A549 (cell line): ENCODE measurements around the gene TGFBR3L. TPM values are rescaled to one million over a fixed set of nuclear protein-coding genes. Genes with fewer than 3 reads are reported as not detected.
"Not testable (repeated sequence)": the region's sequence is repeated elsewhere in the genome, so short reads cannot be mapped to it uniquely, and the experiment has no call there.

Source experiments
- ATAC-seq, 2 experiments: fragments of 200-7000 bp in 1 of 2; fragments of >200 bp in 1 of 2; cut with Nextera tagmentation in 1 of 2; cut with Tn5 transposase in 1 of 2; 3 replicates each; pipeline versions ENCODE4 v1.8.0 to v1.9.1; 2018 to 2020; ENCODE audit warnings: mild to moderate bottlenecking in 1 of 2, moderate library complexity in 1 of 2
- CTCF ChIA-PET: fragments of 300-600 bp; sonication (Branson Sonifier 250); formaldehyde crosslinking; extraction: SDS; loops from one replicate; lab custom pipeline; 2021; ENCODE audit warnings: antibody characterized with exemption, inconsistent platforms; lab: Yijun Ruan, JAX
- POLR2A ChIA-PET: fragments of 350-600 bp; formaldehyde crosslinking; extraction: SDS; loops from one replicate; lab custom pipeline; 2021; ENCODE audit warnings: antibody characterized with exemption, inconsistent platforms; lab: Yijun Ruan, JAX
- DNase-seq, 2 experiments: peaks; one replicate each; pipeline versions ENCODE4 v3.0.0 to v3.0.0-alpha.2; 2011 to 2016; ENCODE audit warnings: low read depth in 1 of 2, low spot score in 1 of 2
- FAIRE-seq: peaks from 2 replicates; lab custom pipeline; 2011; peaks lifted over from hg19 to GRCh38; lab: Jason Lieb, UNC
- H3K27ac ChIP-seq, 2 experiments: fragments of >200 bp; sonication (Bioruptor Twin); formaldehyde crosslinking; 3 replicates each; pipeline ENCODE4 v1.5.1; 2016 to 2017
- H3K4me1 ChIP-seq: fragments of >200 bp; sonication (Bioruptor Twin); formaldehyde crosslinking; 3 replicates; pipeline ENCODE4 v1.6.1; 2016
- H3K4me2 ChIP-seq: fragments of >200 bp; sonication (Bioruptor Twin); formaldehyde crosslinking; 3 replicates; pipeline ENCODE4 v1.6.1; 2016
- H3K4me3 ChIP-seq: fragments of >200 bp; sonication (Bioruptor Twin); formaldehyde crosslinking; 3 replicates; pipeline ENCODE4 v1.5.1; 2016
- H3K9me3 ChIP-seq: fragments of >200 bp; sonication (Bioruptor Twin); formaldehyde crosslinking; 3 replicates; pipeline ENCODE4 v1.6.1; 2016
- CBX2 ChIP-seq: fragments of 200-600 bp; sonication (generic); IDR thresholded peaks from 2 replicates; pipeline ENCODE4 v1.6.1; 2016; ENCODE audit warnings: low read depth, mild to moderate bottlenecking, borderline replicate concordance
- CBX8 ChIP-seq: fragments of 200-600 bp; sonication (generic); IDR thresholded peaks from 2 replicates; pipeline ENCODE4 v1.6.1; 2016
- CEBPB ChIP-seq, 2 experiments: fragments of >200 bp in 1 of 2; sonication (Bioruptor Twin) in 1 of 2; formaldehyde crosslinking in 1 of 2; IDR thresholded peaks; 2 replicates each; pipeline ENCODE4 v1.6.1; 2012 to 2016
- CHD4 ChIP-seq: fragments of 200-600 bp; sonication (generic); IDR thresholded peaks from 2 replicates; pipeline ENCODE4 v1.6.1; 2016; ENCODE audit warnings: antibody characterized with exemption, mild to moderate bottlenecking, borderline replicate concordance
- EHF ChIP-seq: fragments of 250-450 bp; sonication (Bioruptor Pico); IDR thresholded peaks from 2 replicates; pipeline ENCODE4 v1.5.0; 2020; ENCODE audit warnings: mild to moderate bottlenecking
- HOXB13 ChIP-seq: fragments of 250-450 bp; sonication (Bioruptor Pico); IDR thresholded peaks from 2 replicates; pipeline ENCODE4 v1.5.0; 2020; ENCODE audit warnings: low read depth, mild to moderate bottlenecking, moderate library complexity
- HOXB5 ChIP-seq: fragments of 250-450 bp; sonication (Bioruptor Pico); IDR thresholded peaks from 2 replicates; pipeline ENCODE4 v1.5.0; 2020; ENCODE audit warnings: mild to moderate bottlenecking, moderate library complexity
- JUNB ChIP-seq: fragments of >200 bp; sonication (Bioruptor Twin); formaldehyde crosslinking; IDR thresholded peaks from 2 replicates; pipeline ENCODE4 v1.6.1; 2016
- MAFK ChIP-seq: fragments of 450-650 bp; IDR thresholded peaks from 2 replicates; pipeline ENCODE4 v1.6.1; 2014; ENCODE audit not compliant: partially characterized antibody
- SMC3 ChIP-seq: fragments of >200 bp; sonication (Bioruptor Twin); formaldehyde crosslinking; IDR thresholded peaks from 3 replicates; pipeline ENCODE4 v1.6.1; 2018; ENCODE audit warnings: inconsistent platforms
- WGBS: methylation state at CpG from one replicate; pipeline ENCODE4 v1.1.6; 2017; ENCODE audit errors: missing lambda C conversion rate; 5-methylcytosine and 5-hydroxymethylcytosine counted together
- polyA plus RNA-seq, 4 experiments: library from polyadenylated mRNA; depleted of rRNA in 3 of 4; stranded (reverse); fragments of >200 nt; fragmentation: RNase III in 1 of 4; extraction: RNeasy Plus Mini Kit Qiagen cat#74134 plus additional on column Dnase treatment in 1 of 4; gene quantifications; 2 replicates in 3 of 4; 3 replicates in 1 of 4; pipeline ENCODE4 v1.2.3, GENCODE V29; 2011 to 2017
- TF ChIP-seq, protein P1 (sequence below): fragments of 200-600 bp; sonication (generic); IDR thresholded peaks from 2 replicates; pipeline ENCODE4 v1.6.1; 2016; ENCODE audit warnings: antibody characterized with exemption, mild to moderate bottlenecking, moderate library complexity
- TF ChIP-seq, protein P2 (sequence below): IDR thresholded peaks from 2 replicates; pipeline ENCODE4 v1.6.1; 2012

Gene TGFBR3L
- polyA plus RNA-seq, 2 of the 4 experiments (the other 2 are of a cell fraction): 0.21 to 1.2 TPM

DNA sequence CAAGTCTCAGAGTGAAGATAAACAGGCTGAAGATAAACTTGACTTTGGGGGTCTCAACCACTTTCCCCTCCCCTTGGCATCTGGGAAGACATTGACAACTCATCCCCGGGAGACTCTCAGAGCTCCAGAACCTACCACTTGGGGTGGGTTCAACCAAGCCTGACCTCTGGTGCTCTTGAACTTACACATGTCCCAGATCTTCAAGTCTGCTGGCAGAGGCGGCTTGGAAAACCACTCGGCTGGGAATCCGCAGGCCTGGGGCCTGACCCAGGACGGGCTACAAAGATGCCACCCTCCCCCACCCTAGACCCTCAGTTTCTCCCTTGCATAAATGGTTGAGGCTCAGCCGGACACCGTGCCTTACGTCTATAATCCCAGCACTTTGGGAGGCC lies 25.8 kb upstream of the TGFBR3L start (continued):
- TF ChIP-seq, protein P1, sequence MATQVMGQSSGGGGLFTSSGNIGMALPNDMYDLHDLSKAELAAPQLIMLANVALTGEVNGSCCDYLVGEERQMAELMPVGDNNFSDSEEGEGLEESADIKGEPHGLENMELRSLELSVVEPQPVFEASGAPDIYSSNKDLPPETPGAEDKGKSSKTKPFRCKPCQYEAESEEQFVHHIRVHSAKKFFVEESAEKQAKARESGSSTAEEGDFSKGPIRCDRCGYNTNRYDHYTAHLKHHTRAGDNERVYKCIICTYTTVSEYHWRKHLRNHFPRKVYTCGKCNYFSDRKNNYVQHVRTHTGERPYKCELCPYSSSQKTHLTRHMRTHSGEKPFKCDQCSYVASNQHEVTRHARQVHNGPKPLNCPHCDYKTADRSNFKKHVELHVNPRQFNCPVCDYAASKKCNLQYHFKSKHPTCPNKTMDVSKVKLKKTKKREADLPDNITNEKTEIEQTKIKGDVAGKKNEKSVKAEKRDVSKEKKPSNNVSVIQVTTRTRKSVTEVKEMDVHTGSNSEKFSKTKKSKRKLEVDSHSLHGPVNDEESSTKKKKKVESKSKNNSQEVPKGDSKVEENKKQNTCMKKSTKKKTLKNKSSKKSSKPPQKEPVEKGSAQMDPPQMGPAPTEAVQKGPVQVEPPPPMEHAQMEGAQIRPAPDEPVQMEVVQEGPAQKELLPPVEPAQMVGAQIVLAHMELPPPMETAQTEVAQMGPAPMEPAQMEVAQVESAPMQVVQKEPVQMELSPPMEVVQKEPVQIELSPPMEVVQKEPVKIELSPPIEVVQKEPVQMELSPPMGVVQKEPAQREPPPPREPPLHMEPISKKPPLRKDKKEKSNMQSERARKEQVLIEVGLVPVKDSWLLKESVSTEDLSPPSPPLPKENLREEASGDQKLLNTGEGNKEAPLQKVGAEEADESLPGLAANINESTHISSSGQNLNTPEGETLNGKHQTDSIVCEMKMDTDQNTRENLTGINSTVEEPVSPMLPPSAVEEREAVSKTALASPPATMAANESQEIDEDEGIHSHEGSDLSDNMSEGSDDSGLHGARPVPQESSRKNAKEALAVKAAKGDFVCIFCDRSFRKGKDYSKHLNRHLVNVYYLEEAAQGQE: no peak

DNA sequence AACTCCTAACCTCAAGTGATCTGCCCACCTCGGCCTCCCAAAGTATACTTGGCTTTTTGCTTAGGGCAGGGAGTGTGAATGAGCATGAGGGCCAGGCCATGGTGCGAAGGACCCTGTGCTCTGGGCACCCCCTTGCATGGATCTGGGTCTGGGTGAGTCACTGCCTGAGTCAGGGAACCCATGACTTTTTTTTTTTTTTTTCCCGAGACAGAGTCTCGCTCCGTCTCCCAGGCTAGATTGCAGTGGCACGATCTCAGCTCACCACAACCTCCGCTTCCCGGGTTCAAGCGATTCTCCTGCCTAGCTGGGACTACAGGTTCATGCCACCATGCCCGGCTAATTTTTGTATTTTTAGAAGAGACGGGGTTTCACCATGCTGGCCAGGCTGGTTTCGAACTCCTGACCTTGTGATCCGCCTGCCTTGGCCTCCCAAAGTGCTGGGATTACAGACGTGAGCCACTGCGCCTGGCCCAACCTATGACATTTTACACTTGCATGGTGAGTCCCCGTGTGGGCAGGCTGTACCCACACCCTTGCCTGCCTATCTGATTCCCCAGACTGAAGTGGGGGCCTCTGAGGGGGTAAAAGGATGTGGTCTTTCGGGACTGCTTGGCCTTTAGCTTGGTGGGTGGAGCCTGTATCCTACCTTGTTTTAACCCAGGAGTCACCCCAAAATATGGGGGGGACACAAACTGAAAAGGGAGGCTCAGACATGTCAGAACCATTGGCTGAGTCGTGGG lies 21.1 kb upstream of the TGFBR3L start:
- H3K9me3 ChIP-seq, H3K4me1 ChIP-seq, FAIRE-seq, DNase-seq, ATAC-seq, H3K4me3 ChIP-seq, H3K4me2 ChIP-seq, H3K27ac ChIP-seq: not testable (repeated sequence)
- ChIA-PET POLR2A (interaction anchor here (0.7 to 1.4 kb wide), 2 partner anchors 8 to 10 kb away, joined by 4 read pairs; partner anchors contain the start of gene MAP2K7), CTCF (interaction anchor here (1.3 kb wide), 1 partner anchor 9 kb away, joined by 4 read pairs; no protein-coding TSS in a partner anchor)
- WGBS: 88% methylated on average over 16 of the region's 18 CpGs

DNA sequence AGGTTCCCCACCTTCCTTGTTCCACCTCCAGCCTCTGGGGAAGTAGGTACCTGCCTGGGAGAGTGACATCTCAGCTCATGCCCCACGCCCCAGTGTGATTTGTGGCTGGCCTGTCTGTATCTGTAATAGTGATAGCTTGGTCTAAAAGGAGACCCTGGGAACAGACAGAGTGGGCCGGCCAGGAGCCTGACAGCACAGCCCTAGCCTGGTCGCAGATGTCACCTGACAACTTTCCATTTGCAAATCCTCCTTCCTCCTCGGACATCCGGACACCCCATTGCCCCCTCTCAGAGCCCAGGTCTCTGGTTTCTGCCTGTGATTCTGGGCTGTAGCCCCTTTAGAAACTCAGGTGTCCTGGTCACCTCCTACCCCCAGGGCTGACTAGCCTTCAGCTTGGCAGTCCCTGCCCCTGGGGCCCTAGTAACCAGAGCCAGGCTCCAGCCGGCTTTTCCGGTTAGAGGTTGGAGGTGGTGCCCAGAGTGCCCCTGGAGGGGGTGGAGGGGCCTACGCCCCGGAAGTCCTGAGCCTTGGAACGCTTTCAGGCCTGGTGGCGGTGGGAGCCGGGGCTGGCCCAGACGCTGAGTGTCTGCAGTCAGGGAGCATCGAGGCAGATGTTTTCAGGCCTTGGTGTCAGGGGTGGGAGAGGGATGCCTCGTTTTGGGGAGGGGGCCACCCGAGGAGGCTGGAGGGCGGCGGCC lies 19.9 kb upstream of the TGFBR3L start:
- FAIRE-seq (no peak), DNase-seq (no peak), ATAC-seq (peak; percentile 30 to 65; a peak in 4 of 6 replicates)
- Histone ChIP-seq H3K27ac (no peak overlapping the region), H3K4me3 (no peak overlapping the region), H3K4me2 (no peak overlapping the region), H3K4me1 (no peaks in the 10 kb centered on the region), H3K9me3 (no peaks in the 10 kb centered on the region)
- ChIA-PET CTCF (interaction anchor here (1.3 kb wide), 1 partner anchor 8 kb away, joined by 4 read pairs; no protein-coding TSS in a partner anchor), POLR2A (no interaction called here)
- 79% methylated on average over 12 of the region's 18 CpGs for WGBS
- TF ChIP-seq CBX2: no peak
- TF ChIP-seq, protein P2, sequence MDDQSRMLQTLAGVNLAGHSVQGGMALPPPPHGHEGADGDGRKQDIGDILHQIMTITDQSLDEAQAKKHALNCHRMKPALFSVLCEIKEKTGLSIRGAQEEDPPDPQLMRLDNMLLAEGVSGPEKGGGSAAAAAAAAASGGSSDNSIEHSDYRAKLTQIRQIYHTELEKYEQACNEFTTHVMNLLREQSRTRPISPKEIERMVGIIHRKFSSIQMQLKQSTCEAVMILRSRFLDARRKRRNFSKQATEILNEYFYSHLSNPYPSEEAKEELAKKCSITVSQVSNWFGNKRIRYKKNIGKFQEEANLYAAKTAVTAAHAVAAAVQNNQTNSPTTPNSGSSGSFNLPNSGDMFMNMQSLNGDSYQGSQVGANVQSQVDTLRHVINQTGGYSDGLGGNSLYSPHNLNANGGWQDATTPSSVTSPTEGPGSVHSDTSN: no peak
- no peak for TF ChIP-seq CBX8

DNA sequence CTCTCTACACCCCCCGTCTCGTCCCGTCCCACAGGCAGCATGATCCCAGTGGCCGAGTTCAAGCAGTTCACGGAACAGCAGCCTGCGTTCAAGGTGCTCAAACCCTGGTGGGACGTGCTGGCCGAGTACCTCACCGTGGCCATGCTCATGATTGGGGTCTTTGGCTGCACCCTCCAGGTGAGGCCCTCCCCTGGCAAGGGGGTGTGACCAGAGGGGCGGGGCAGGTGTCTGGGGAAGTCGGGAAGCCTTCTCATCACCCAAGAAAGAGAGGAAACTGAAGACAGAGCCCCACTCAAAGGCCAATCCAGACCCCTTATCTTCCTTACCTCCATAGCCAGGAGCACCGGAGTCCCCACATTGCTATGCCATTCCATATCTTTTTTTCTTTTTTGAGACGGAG lies 19.1 kb upstream of the TGFBR3L start:
- FAIRE-seq (no peak), DNase-seq (no peak), ATAC-seq (no peak)
- ChIA-PET POLR2A (no interaction called here), CTCF (no interaction called here)
- H3K4me1 ChIP-seq: no peaks in the 10 kb centered on the region
- WGBS: 93% methylated on average over 4 of the region's 13 CpGs
- no peak overlapping the region for H3K4me2 ChIP-seq
- H3K9me3 ChIP-seq: no peaks in the 10 kb centered on the region
- TF ChIP-seq CHD4: no peak
- TF ChIP-seq CEBPB (IDR thresholded peaks at IDR 0.05): no peak
- no peak for TF ChIP-seq MAFK
- TF ChIP-seq HOXB13: no peak
- TF ChIP-seq SMC3: no peak
- TF ChIP-seq EHF: no peak
- TF ChIP-seq HOXB5 (CRISPR knock-in tag): no peak
- TF ChIP-seq JUNB: no peak
- TF ChIP-seq, all 56 proteins: peak for 0
- no peak overlapping the region for H3K4me3 ChIP-seq
- H3K27ac ChIP-seq: no peak overlapping the region
